Kidney epithelial cell (primary cell): ENCODE data around the gene TCF21. TPM values are rescaled to one million over a fixed set of nuclear protein-coding genes. Genes with fewer than 3 reads are reported as not detected.

Source experiments
- DNase-seq: peaks from one replicate; pipeline ENCODE4 v3.0.0-alpha.2; 2010; ENCODE audit warnings: low read depth
- H3K27me3 ChIP-seq: 2 replicates; pipeline ENCODE4 v1.6.0; 2011; ENCODE audit warnings: low read length; ENCODE audit not compliant: control insufficient read depth, insufficient read depth
- H3K36me3 ChIP-seq: 2 replicates; pipeline ENCODE4 v1.5.1; 2011; ENCODE audit warnings: low read length; ENCODE audit not compliant: control insufficient read depth, insufficient read depth
- H3K4me3 ChIP-seq: 2 replicates; pipeline ENCODE4 v1.5.1; 2011; ENCODE audit warnings: low read depth, mild to moderate bottlenecking, control low read depth, low read length
- CTCF ChIP-seq: IDR thresholded peaks from 2 replicates; pipeline ENCODE4 v1.5.1; 2011; ENCODE audit warnings: mild to moderate bottlenecking, moderate library complexity, low read length, control low read depth, inconsistent platforms; ENCODE audit not compliant: insufficient read depth, poor library complexity, severe bottlenecking
- total RNA-seq: library from RNA; depleted of rRNA; stranded (reverse); fragments of >200 nt; gene quantifications from 2 replicates; pipeline ENCODE4 v1.2.3, GENCODE V29; 2015

The TCF21 gene
- total RNA-seq, 1 donor from 2014 or later, result 0.33 TPM

- no peaks in the 10 kb centered on the region for H3K36me3 ChIP-seq
- no peaks in the 10 kb centered on the region for H3K27me3 ChIP-seq
- no peak for TF ChIP-seq CTCF
- H3K4me3 ChIP-seq, result no peak overlapping the region
- DNase-seq, result no peak
Observed at GRCh38 chr6:133865680-133866079, 23.2 kb upstream of the TCF21 start.

- no peak overlapping the region for H3K4me3 ChIP-seq
- DNase-seq, result no peak
- H3K27me3 ChIP-seq, result no peaks in the 10 kb centered on the region
- no peak for TF ChIP-seq CTCF
- no peaks in the 10 kb centered on the region for H3K36me3 ChIP-seq
Observed at GRCh38 chr6:133871131-133871530, 17.8 kb upstream of the TCF21 start.

GRCh38 chr6:133873538-133873937 is 15.4 kb upstream of the TCF21 start:
- DNase-seq, result no peak
- Histone ChIP-seq H3K27me3 (no peaks in the 10 kb centered on the region), H3K4me3 (no peak overlapping the region), H3K36me3 (no peaks in the 10 kb centered on the region)
- no peak for TF ChIP-seq CTCF

- DNase-seq, result no peak
- Histone ChIP-seq H3K27me3 (no peaks in the 10 kb centered on the region), H3K36me3 (no peaks in the 10 kb centered on the region), H3K4me3 (no peak overlapping the region)
- TF ChIP-seq CTCF, result no peak
Observed at GRCh38 chr6:133877116-133877515, 11.8 kb upstream of the TCF21 start.

- H3K27me3 ChIP-seq, result no peaks in the 10 kb centered on the region
- no peaks in the 10 kb centered on the region for H3K36me3 ChIP-seq
Observed at GRCh38 chr6:133880006-133880405, 8.9 kb upstream of the TCF21 start.

GRCh38 chr6:133880896-133881295 is 8.0 kb upstream of the TCF21 start:
- H3K27me3 ChIP-seq, result no peaks in the 10 kb centered on the region
- no peak for TF ChIP-seq CTCF
- DNase-seq, result no peak

More at GRCh38 chr6:133880006-133880405, 8.9 kb upstream of the TCF21 start:
- DNase-seq, result no peak
- H3K4me3 ChIP-seq, result no peak overlapping the region
- TF ChIP-seq CTCF, result no peak

More at GRCh38 chr6:133880896-133881295, 8.0 kb upstream of the TCF21 start:
- H3K36me3 ChIP-seq, result no peaks in the 10 kb centered on the region
- no peak overlapping the region for H3K4me3 ChIP-seq
